Adrenal gland (tissue), 5 donors: Measurements from ENCODE around the gene LILRA2.

ENCODE experiments used
- CTCF ChIP-seq, 6 experiments: fragments of 450-650 bp in 4 of 6; fragments of 200-600 bp in 2 of 6; sonication (generic) in 1 of 6; IDR thresholded peaks; 1 replicate in 5 of 6; 2 replicates in 1 of 6; pipeline versions ENCODE4 v1.5.1 to v1.8.0; 2016 to 2021; ENCODE audit warnings: antibody characterized with exemption in 6 of 6, mild to moderate bottlenecking in 2 of 6, moderate library complexity in 1 of 6
- POLR2A ChIP-seq, 2 donors: fragments of 450-650 bp; IDR thresholded peaks; one replicate each; pipeline ENCODE4 v1.6.1; 2017; ENCODE audit warnings: antibody characterized with exemption in 2 of 2, mild to moderate bottlenecking in 2 of 2, moderate library complexity in 1 of 2
- donor health status: DM: no; HTN: no; CAD: no.

- no peak for TF ChIP-seq CTCF (IDR thresholded peaks at IDR 0.05)
- no peak for TF ChIP-seq POLR2A (IDR thresholded peaks at IDR 0.05)
Measured at GRCh38 chr19:54549224-54549623, 24.4 kb upstream of the LILRA2 start.
